Measurements from ENCODE around the gene HDDC2.

- TF ChIP-seq, protein P1, sequence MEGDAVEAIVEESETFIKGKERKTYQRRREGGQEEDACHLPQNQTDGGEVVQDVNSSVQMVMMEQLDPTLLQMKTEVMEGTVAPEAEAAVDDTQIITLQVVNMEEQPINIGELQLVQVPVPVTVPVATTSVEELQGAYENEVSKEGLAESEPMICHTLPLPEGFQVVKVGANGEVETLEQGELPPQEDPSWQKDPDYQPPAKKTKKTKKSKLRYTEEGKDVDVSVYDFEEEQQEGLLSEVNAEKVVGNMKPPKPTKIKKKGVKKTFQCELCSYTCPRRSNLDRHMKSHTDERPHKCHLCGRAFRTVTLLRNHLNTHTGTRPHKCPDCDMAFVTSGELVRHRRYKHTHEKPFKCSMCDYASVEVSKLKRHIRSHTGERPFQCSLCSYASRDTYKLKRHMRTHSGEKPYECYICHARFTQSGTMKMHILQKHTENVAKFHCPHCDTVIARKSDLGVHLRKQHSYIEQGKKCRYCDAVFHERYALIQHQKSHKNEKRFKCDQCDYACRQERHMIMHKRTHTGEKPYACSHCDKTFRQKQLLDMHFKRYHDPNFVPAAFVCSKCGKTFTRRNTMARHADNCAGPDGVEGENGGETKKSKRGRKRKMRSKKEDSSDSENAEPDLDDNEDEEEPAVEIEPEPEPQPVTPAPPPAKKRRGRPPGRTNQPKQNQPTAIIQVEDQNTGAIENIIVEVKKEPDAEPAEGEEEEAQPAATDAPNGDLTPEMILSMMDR (IDR thresholded peaks at IDR 0.05) = no peak
- no peak for TF ChIP-seq POLR2A (IDR thresholded peaks at IDR 0.05)
Measured at GRCh38 chr6:125259354-125259736, 42.4 kb downstream of the HDDC2 start.
